ENCODE data around the gene DCDC2C.

DNA sequence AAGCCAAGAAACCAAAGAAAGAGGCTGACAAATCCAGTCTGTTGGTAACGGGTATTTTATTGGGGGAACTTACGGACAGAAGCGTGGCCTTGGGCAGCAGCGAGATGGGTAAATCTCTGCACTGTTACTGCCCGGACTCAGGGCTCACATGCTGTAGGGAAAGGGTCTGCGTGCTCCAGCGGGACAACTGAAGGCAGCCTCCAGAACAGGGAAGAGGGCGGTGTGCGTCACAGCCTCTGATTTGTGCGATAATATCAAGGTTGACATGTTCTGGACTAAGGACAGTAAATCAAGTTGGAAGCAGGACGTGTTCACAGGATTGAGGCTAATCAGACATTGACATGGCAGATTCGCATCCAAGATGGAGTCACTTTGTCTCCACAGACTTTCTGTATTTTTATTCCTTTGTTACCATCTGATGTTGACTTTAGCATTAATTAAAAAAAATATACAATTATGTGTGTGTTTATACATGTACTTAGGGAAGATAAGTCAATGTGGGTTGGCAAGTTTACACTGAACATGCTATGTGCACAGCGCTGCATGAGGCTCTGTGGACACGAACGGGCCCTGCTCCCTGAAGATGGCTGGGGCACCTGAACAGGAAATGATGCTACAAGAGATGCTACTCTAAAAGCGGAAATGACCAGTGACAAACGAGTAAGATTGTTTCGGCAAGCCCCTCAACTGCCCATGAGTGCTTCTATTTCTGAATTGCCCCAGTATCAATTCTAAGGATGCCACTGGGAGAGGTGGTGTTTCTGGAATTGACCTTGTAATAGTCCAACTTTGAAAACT is 22.6 kb upstream of the DCDC2C start:
- TF ChIP-seq EZH2 (IDR thresholded peaks at IDR 0.05; ENCODE audit: insufficient read depth, poor library complexity, severe bottlenecking) = no peak
- TF ChIP-seq EZH2phosphoT487 (IDR thresholded peaks at IDR 0.05; ENCODE audit: insufficient read depth, low read depth) = no peak
